Body of pancreas (tissue), 4 donors: ENCODE data around the gene FLYWCH1. TPM values are rescaled to one million over a fixed set of nuclear protein-coding genes. Genes with fewer than 3 reads are reported as not detected.

Experiments used
- ATAC-seq: fragments of 150-250 bp; one replicate; pipeline ENCODE4 v1.9.1; 2016
- DNase-seq, 4 donors: peaks; one replicate each; pipeline ENCODE4 v3.0.0-alpha.2; 2019
- H3K27ac ChIP-seq, 4 donors: fragments of 200-600 bp; sonication (generic); 1 replicate in 3 of 4; 2 replicates in 1 of 4; pipeline versions ENCODE4 v1.5.1 to v1.6.1; 2016 to 2019; ENCODE audit warnings: mild to moderate bottlenecking in 1 of 4, mixed read lengths in 1 of 4, moderate library complexity in 1 of 4
- H3K27me3 ChIP-seq, 2 donors: fragments of 200-600 bp; sonication (generic); one replicate each; pipeline ENCODE4 v1.6.0; 2016; ENCODE audit warnings: mild to moderate bottlenecking in 1 of 2
- H3K36me3 ChIP-seq, 2 donors: fragments of 200-600 bp; sonication (generic); replicated peaks in 1 of 2; 2 replicates each; pipeline ENCODE4 v1.5.1; 2016; ENCODE audit warnings: low read depth in 2 of 2; ENCODE audit not compliant: insufficient read depth in 1 of 2
- H3K4me1 ChIP-seq: fragments of 200-600 bp; sonication (generic); one replicate; pipeline ENCODE4 v1.6.0; 2016
- H3K4me3 ChIP-seq, 2 donors: fragments of 200-600 bp; sonication (generic); 1 replicate in 1 of 2; 2 replicates in 1 of 2; pipeline ENCODE4 v1.5.1; 2016 to 2019
- H3K9me3 ChIP-seq, 3 donors: fragments of 200-600 bp; sonication (generic); 1 replicate in 2 of 3; 2 replicates in 1 of 3; pipeline ENCODE4 v1.5.1; 2016
- CTCF ChIP-seq, 7 experiments: fragments of 450-650 bp in 4 of 7; fragments of 200-600 bp in 3 of 7; sonication (generic) in 3 of 7; IDR thresholded peaks; one replicate each; pipeline ENCODE4 v1.5.1; 2016 to 2019; ENCODE audit warnings: antibody characterized with exemption in 7 of 7
- POLR2A ChIP-seq, 3 donors: fragments of 450-650 bp; IDR thresholded peaks; one replicate each; pipeline ENCODE4 v1.6.1; 2016; ENCODE audit warnings: antibody characterized with exemption in 3 of 3, mild to moderate bottlenecking in 2 of 3
- WGBS, 2 donors: methylation state at CpG; one replicate each; pipeline ENCODE4 v1.1.5; 2017; 5-methylcytosine and 5-hydroxymethylcytosine counted together
- intact Hi-C: fragments of 100-400 bp; cut with DNase I; formaldehyde crosslinking; loops from one replicate; pipeline ENCODE4 v1.15.1; 2023
- total RNA-seq, 2 donors: library from RNA; depleted of rRNA; stranded (reverse); fragments of >200 nt; gene quantifications; one replicate each; pipeline ENCODE4 v1.1.0, GENCODE V29; 2016

FLYWCH1 gene
- total RNA-seq, 2 donors from 2014 or later: 24.6 to 53.7 TPM

DNA sequence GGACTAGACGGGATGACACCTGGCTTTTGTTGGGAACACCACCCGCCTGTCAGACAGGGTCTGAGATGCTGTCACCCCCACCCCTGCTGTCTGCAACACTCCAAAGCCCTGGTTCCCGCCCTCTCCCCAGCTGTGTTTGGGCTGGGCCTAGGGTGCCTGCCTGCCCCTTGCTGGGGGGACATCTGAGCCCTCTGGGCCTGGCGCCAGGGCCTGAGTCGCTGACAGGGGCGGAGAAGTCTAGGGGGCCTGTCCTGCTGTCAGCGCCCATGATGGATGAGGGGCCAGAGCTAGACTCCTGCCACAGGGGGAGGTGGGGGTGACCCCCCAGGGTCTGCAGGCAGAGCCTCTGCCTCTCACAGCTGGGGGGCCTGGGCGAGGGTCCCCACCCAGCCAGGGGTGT lies 76.1 kb downstream of the FLYWCH1 start:
- Histone ChIP-seq H3K27ac (no peak overlapping the region), H3K4me3 (no peak overlapping the region), H3K27me3 (no peaks in the 10 kb centered on the region), H3K36me3 (no peaks in the 10 kb centered on the region), H3K4me1 (peaks cover 32% of the 10 kb centered on the region), H3K9me3 (no peaks in the 10 kb centered on the region)
- ATAC-seq (no peak), DNase-seq (no peak)
- WGBS, 2 donors: 72% methylated on average over 8 of the region's 8 CpGs; no CpG with 5 or more reads in 1 of the 2 donors
- TF ChIP-seq CTCF (IDR thresholded peaks at IDR 0.05) (no peak), POLR2A (IDR thresholded peaks at IDR 0.05) (no peak)
- intact Hi-C loops: no loop called here

GRCh38 chr16:2988590-2989099 lies 76.9 kb downstream of the FLYWCH1 start:
- no peaks in the 10 kb centered on the region for H3K36me3 ChIP-seq
- no peaks in the 10 kb centered on the region for H3K27me3 ChIP-seq
- ATAC-seq (no peak), DNase-seq (no peak)
- TF ChIP-seq CTCF (IDR thresholded peaks at IDR 0.05): no peak
- no peak overlapping the region for H3K27ac ChIP-seq
- H3K9me3 ChIP-seq: no peaks in the 10 kb centered on the region
- intact Hi-C loops: no loop called here
- no peak overlapping the region for H3K4me3 ChIP-seq
- 76 to 80% methylated on average over 6 to 7 of the region's 8 CpGs for WGBS, 2 donors
- peaks cover 30% of the 10 kb centered on the region for H3K4me1 ChIP-seq

GRCh38 chr16:2990891-2991290 lies 79.2 kb downstream of the FLYWCH1 start:
- no peak for DNase-seq

DNA sequence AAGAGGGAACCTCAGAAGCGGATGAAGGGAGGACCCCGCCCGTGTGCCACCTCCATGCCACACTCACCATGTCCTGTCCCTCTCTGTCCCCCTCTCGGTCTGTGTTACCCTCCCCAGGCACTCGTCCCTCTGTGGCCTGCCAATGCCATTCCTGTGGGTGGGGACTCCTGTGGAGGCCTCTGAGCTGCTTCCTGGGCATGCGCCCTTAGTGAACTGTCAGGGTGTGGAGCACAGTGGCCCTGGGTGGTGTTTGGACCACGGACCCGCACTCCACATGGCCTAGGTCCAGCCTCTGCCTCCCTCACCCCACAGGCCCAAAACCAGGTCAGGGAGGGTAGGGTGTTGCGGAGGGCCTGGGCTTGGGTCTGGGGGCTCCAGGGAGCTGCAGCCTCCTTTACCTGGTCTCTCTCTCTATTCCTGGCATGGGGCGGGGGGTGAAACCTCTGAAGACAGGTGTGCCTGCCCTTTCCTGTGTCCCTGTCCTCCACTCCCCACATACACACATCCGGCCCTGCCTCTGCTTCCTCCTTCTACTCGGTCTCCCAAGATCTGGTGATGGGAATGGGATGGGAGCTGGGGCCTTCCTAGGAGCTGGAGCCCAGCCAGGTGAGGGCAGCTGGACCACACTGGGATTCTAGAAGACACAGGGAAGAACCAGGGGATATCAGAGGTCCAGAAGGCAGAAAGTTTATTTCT lies 80.0 kb downstream of the FLYWCH1 start:
- Histone ChIP-seq H3K9me3 (no peaks in the 10 kb centered on the region), H3K36me3 (no peaks in the 10 kb centered on the region), H3K27ac (no peak overlapping the region), H3K27me3 (no peaks in the 10 kb centered on the region), H3K4me3 (no peak overlapping the region), H3K4me1 (peaks cover 2% of the 10 kb centered on the region)
- no peak for ATAC-seq
- intact Hi-C loops: no loop called here
- no peak for DNase-seq
- WGBS, 2 donors: 83 to 91% methylated on average over 7 to 12 of the region's 12 CpGs
- TF ChIP-seq POLR2A (IDR thresholded peaks at IDR 0.05): no peak
- TF ChIP-seq CTCF (IDR thresholded peaks at IDR 0.05): no peak

More at GRCh38 chr16:2990891-2991290, 79.2 kb downstream of the FLYWCH1 start:
- Histone ChIP-seq H3K4me1 (peaks cover 10% of the 10 kb centered on the region), H3K27me3 (no peaks in the 10 kb centered on the region), H3K27ac (no peak overlapping the region), H3K4me3 (no peak overlapping the region), H3K36me3 (no peaks in the 10 kb centered on the region), H3K9me3 (no peaks in the 10 kb centered on the region)
- WGBS, 2 donors: 60 to 67% methylated on average over 6 to 10 of the region's 10 CpGs
- TF ChIP-seq POLR2A (IDR thresholded peaks at IDR 0.05) (no peak), CTCF (IDR thresholded peaks at IDR 0.05) (no peak)
- ATAC-seq: no peak
- intact Hi-C loops: no loop called here
